ENCODE results near the gene SOX6.
A peak's percentile ranks its signal among the peaks of the same experiment; 100 is the strongest.
"Not testable (repeated sequence)": the region's sequence is repeated elsewhere in the genome, so short reads cannot be mapped to it uniquely, and the experiment has no call there.

Gene SOX6

DNA sequence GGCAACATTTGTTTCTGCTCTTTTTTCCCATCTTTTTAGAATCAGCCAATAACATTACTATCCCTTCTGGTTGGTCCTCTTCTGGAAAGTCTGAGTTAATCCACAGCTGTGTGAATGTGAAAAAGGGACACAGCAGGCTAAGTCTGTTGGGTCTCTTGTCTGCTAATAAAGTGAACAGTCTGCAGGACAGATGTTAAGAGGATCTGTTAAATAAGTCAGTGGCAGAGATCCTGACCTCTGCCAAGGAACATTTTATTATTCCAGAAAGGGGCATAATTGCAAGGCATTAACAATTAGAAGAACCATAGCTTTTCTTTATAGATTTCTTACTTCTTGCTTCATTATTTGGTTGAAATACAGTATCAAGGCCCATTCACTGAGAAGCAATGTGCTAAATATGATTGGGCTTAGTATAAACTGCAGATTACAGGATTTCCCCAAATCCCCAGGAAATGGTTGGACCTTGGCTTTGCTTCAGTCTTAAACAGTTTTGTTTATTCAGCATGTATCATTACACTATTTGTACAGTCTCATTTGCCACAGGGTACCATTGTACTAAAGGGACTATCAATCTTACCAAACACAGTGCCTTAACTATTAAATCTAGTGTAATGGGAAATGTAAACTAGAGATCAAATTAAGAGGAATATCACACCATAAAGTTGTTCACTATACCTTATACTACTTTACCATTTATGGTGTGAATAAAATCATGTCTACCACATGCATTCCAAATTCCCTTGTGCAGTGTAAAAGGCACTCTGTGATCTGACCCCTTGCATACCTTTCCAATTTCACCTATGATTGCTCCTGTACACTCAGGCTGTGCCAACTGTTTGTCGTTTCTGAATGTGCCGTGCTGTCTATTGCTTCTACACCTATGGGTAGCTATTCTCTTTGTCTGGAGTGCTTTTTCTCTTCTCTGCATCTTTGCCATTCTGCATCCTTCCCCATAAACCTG lies 274.0 kb downstream of the SOX6 start:
- TF ChIP-seq, protein P1, sequence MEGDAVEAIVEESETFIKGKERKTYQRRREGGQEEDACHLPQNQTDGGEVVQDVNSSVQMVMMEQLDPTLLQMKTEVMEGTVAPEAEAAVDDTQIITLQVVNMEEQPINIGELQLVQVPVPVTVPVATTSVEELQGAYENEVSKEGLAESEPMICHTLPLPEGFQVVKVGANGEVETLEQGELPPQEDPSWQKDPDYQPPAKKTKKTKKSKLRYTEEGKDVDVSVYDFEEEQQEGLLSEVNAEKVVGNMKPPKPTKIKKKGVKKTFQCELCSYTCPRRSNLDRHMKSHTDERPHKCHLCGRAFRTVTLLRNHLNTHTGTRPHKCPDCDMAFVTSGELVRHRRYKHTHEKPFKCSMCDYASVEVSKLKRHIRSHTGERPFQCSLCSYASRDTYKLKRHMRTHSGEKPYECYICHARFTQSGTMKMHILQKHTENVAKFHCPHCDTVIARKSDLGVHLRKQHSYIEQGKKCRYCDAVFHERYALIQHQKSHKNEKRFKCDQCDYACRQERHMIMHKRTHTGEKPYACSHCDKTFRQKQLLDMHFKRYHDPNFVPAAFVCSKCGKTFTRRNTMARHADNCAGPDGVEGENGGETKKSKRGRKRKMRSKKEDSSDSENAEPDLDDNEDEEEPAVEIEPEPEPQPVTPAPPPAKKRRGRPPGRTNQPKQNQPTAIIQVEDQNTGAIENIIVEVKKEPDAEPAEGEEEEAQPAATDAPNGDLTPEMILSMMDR (IDR thresholded peaks at IDR 0.05): no peak
- Mint-ChIP-seq H3K27me3 (ENCODE audit: low read depth, poor library complexity) (no peaks in the 10 kb centered on the region), H3K9me3 (peaks cover 4% of the 10 kb centered on the region), H3K4me1 (peaks cover 22% of the 10 kb centered on the region), H3K36me3 (ENCODE audit: low read depth) (peaks cover 5% of the 10 kb centered on the region), H3K4me3 (no peak overlapping the region), H3K27ac (peak overlapping the region; percentile 84)
- no peak for DNase-seq

DNA sequence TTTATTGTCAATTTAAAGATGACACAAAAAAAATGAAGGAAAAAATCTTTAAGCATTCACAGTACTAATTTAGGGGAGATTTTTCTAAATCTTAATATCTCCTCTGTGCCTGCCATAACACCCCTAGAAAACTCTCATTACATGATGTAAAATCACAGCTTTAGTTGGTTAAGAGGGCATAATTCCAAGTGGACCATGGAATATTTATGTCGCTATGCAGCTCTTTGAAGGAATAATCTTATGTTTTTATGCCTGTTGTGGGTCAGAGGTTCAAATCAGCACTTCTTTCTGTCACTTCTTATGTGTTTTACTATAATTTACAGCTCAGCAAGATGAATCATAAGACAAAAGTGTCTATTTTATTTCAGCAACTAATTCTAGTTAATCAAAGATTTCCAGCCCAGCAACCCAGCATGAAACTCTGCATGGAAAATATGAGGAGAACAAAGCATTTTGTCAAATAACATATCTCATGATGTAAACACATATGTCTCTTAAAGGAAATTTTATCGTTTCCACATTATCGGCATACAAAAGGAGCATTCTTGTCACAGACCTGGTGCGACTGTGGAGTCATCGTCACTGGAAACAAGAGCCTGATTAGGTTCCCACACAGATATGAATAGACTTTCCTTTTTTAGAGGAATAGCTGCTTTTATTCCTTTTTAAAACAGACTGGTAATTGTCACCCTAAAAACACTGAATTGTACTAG lies 274.8 kb downstream of the SOX6 start:
- TF ChIP-seq, protein P1 (IDR thresholded peaks at IDR 0.05): no peak
- Mint-ChIP-seq H3K27me3 (ENCODE audit: low read depth, poor library complexity) (no peaks in the 10 kb centered on the region), H3K4me3 (no peak overlapping the region), H3K36me3 (ENCODE audit: low read depth) (peaks cover 12% of the 10 kb centered on the region), H3K4me1 (peaks cover 22% of the 10 kb centered on the region), H3K9me3 (peaks cover 12% of the 10 kb centered on the region), H3K27ac (no peak overlapping the region)
- no peak for DNase-seq

DNA sequence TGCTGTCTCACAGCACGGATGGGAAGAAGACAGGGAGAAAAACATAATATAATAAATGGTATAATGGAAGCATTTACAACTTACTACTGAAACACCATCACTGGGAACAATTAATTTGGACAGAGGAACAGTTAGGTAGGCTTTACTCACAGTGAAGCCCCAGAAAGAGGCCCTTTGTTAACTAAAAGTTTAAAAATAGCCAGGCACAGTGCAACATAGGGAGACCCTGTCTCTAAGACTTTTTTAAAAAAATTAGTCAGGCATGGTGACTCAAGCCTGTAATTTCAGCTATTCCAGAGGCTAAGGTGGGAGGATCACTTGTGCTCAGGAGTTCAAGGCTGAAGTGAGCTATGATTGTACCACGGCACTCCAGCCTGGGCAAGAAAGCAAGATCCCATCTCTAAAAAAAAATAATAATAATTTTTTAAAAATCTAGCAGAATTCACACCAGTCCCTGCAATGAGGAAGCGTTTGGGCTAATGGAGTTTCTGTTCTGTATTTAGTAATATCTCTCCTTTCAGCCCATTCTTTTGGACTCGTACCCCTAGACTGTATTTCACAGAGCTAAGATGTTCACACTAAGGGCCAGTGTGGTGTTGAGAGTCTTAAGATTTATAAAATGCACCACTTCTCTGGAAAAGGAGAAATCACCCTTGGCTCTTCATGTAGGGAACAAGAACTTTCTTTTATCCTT lies 275.5 kb downstream of the SOX6 start:
- Mint-ChIP-seq H3K4me3 (no peak overlapping the region), H3K36me3 (ENCODE audit: low read depth) (peaks cover 19% of the 10 kb centered on the region), H3K27me3 (ENCODE audit: low read depth, poor library complexity) (no peaks in the 10 kb centered on the region), H3K27ac (no peak overlapping the region), H3K4me1 (peaks cover 15% of the 10 kb centered on the region), H3K9me3 (peaks cover 19% of the 10 kb centered on the region)
- TF ChIP-seq, protein P1 (IDR thresholded peaks at IDR 0.05): no peak
- DNase-seq: no peak

DNA sequence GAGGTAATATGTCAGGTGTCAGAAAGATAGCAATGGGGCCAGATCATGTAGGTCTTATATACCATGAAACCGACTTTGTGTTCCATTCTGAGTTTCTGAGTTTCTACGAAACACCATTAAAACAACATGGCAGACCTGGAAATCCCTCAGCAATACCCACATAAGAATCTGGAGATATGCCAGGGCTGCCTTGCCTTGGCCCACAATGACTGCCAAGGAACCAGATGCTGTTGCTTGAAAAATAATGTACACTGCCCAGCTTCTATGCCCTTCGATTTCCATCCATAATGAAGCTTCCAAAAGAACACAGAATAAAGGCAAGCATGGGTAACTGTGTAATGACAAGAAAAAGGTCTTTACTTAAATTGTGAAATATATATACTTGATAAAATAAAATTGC lies 277.4 kb downstream of the SOX6 start:
- no peak overlapping the region for H3K27ac Mint-ChIP-seq
- H3K36me3 Mint-ChIP-seq (ENCODE audit: low read depth): peaks cover 35% of the 10 kb centered on the region
- TF ChIP-seq, protein P1 (IDR thresholded peaks at IDR 0.05): no peak
- H3K4me3 Mint-ChIP-seq: no peak overlapping the region
- H3K9me3 Mint-ChIP-seq: peaks cover 36% of the 10 kb centered on the region
- no peaks in the 10 kb centered on the region for H3K27me3 Mint-ChIP-seq (ENCODE audit: low read depth, poor library complexity)
- no peak for DNase-seq
- peaks cover 15% of the 10 kb centered on the region for H3K4me1 Mint-ChIP-seq

DNA sequence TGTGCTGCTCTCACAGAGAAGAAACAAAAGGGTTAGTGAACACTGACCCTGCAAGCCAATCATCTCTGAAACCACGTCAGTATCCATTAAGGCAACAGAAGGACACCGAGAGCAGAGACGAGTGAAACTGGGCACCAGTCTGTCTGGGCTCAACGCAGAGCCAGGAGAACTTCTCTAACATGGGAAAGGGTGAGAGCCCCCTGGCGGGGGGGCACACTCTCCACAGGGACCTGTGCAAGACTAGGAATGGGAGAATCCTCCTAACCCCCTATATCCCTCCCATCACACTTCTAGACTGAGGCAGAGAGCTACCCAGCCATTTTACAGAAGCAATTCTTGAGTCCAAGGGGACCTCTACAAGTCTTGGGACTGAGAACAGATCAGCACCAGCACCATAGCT lies 285.8 kb downstream of the SOX6 start:
- Mint-ChIP-seq H3K4me3 (no peak overlapping the region), H3K36me3 (ENCODE audit: low read depth) (peaks cover 50% of the 10 kb centered on the region), H3K4me1 (peaks cover 11% of the 10 kb centered on the region), H3K27ac (no peak overlapping the region), H3K9me3 (peaks cover 41% of the 10 kb centered on the region), H3K27me3 (ENCODE audit: low read depth, poor library complexity) (peaks cover 6% of the 10 kb centered on the region)
- TF ChIP-seq, protein P1 (IDR thresholded peaks at IDR 0.05): no peak
- no peak for DNase-seq

DNA sequence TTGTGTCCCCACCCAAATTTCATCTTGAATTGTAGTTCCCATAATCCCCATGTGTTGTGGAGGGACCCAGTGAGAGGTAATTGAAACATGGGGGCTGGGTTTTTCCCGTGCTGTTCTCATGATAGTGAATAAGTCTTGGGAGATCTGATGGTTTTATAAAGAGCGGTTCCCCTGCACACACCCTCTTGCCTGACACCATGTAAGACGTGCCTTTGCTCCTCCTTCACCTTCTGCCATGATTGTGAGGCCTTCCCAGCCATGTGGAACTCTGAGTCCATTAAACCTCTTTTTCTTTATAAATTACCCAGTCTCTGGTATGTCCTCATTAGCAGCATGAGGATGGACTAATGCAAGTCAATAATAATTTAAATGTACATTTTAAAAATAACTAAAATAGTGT lies 289.1 kb downstream of the SOX6 start:
- not testable (repeated sequence) for H3K27me3 Mint-ChIP-seq (ENCODE audit: low read depth, poor library complexity); H3K27ac Mint-ChIP-seq; H3K4me3 Mint-ChIP-seq; DNase-seq
- H3K9me3 Mint-ChIP-seq: peaks cover 12% of the 10 kb centered on the region
- H3K36me3 Mint-ChIP-seq (ENCODE audit: low read depth): peaks cover 18% of the 10 kb centered on the region
- H3K4me1 Mint-ChIP-seq: peaks cover 18% of the 10 kb centered on the region

Data from nephron progenitor cell (in vitro differentiated cells).